GM13977 (cell line): ENCODE measurements around the gene KLHL1.

Source experiments
- DNase-seq: peaks from one replicate; pipeline ENCODE4 v3.0.0; 2012; ENCODE audit warnings: low spot score
- CTCF ChIP-seq: IDR thresholded peaks from 2 replicates; pipeline ENCODE4 v1.5.1; 2012; ENCODE audit warnings: mild to moderate bottlenecking, control low read depth; ENCODE audit not compliant: insufficient read depth; ENCODE audit errors: extremely low read depth, missing control alignments
- in situ Hi-C: fragments of 300-500 bp; cut with MboI; formaldehyde crosslinking; loops from one replicate; pipeline ENCODE4 v1.12.0; 2022; ENCODE audit warnings: low sequenced_read_pairs, low pct_unique_long_range_greater_than_20kb, mixed read lengths, inconsistent platforms; ENCODE audit not compliant: unreplicated experiment

The KLHL1 gene

GRCh38 chr13:69951412-69951811 lies 156.8 kb downstream of the KLHL1 start:
- in situ Hi-C loops, result no loop called here
- DNase-seq, result no peak
- TF ChIP-seq CTCF, result no peak

GRCh38 chr13:69950160-69950559 lies 158.1 kb downstream of the KLHL1 start:
- TF ChIP-seq CTCF, result no peak
- in situ Hi-C loops, result no loop called here

GRCh38 chr13:69948016-69948415 lies 160.2 kb downstream of the KLHL1 start:
- TF ChIP-seq CTCF, result no peak
- in situ Hi-C loops, result no loop called here
- DNase-seq, result peak; percentile 18

More at GRCh38 chr13:69950160-69950559, 158.1 kb downstream of the KLHL1 start:
- DNase-seq, result no peak

- TF ChIP-seq CTCF, result no peak
- no peak for DNase-seq
- in situ Hi-C loops, result no loop called here
Observed at GRCh38 chr13:69947582-69947981, 160.7 kb downstream of the KLHL1 start.

- DNase-seq, result no peak
- no peak for TF ChIP-seq CTCF
- in situ Hi-C loops, result no loop called here
Observed at GRCh38 chr13:69946511-69946910, 161.7 kb downstream of the KLHL1 start.

GRCh38 chr13:69935043-69935442 lies 173.2 kb downstream of the KLHL1 start:
- in situ Hi-C loops, result no loop called here
- no peak for DNase-seq
- TF ChIP-seq CTCF, result peak; percentile 26

GRCh38 chr13:69928262-69928661 lies 180.0 kb downstream of the KLHL1 start:
- in situ Hi-C loops, result no loop called here
- no peak for TF ChIP-seq CTCF
- no peak for DNase-seq
